GM18498 (cell line): ENCODE measurements around the gene NPRL2.

Experiments
- ATAC-seq: cut with Tn5 transposase; IDR thresholded peaks from one replicate; pipeline ENCODE4 v1.9.1; 2021; ENCODE audit warnings: mild to moderate bottlenecking, moderate library complexity; ENCODE audit not compliant: unreplicated experiment

The NPRL2 gene

GRCh38 chr3:50351323-50351697 lies 735 bp upstream of the NPRL2 start:
- no peak for ATAC-seq

DNA sequence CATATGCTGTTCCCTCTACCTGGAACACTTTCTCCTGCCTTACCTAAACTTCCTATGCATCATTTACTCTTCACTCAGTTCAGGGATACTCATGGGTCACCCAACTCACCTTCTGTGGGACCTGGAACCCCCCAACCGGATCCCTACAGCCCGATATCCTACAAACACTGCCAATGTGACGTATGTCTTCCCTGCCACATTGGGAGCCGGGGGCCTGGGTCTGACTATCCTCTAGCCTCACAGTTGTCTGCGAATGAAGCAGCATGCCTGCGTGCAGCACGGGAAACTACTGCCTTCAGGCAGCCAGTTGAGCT lies 405 bp downstream of the NPRL2 start:
- ATAC-seq = no peak

DNA sequence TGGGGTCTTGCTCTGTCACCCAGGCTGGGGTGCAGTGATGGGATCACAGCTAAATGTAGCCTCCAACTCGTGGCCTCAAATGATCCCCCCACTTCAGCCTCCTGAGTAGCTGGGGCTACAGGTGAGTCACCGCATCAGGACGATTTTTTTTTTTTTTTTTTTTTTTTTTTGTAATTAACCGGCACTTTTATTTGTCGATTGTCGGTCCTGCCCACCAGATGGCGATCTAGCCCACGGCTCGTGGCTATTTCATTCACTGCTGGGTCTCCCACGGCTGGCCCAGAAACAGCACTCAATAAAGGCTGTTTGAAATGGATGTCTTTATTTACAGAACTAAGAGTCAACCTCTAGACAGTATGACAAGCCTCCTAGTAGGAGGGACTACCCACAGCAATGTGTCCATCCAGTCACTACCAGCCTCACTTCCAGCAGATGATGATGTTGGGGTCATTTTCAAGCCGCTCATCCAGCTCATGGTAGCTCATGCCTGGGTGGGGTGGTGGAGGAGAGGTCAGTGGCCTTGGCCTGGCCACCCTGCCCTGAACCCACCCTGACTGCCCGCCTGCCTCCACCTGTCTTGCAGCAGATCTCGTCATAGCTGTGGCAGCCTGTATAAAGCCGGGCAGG lies 3.3 kb downstream of the NPRL2 start:
- no peak for ATAC-seq

DNA sequence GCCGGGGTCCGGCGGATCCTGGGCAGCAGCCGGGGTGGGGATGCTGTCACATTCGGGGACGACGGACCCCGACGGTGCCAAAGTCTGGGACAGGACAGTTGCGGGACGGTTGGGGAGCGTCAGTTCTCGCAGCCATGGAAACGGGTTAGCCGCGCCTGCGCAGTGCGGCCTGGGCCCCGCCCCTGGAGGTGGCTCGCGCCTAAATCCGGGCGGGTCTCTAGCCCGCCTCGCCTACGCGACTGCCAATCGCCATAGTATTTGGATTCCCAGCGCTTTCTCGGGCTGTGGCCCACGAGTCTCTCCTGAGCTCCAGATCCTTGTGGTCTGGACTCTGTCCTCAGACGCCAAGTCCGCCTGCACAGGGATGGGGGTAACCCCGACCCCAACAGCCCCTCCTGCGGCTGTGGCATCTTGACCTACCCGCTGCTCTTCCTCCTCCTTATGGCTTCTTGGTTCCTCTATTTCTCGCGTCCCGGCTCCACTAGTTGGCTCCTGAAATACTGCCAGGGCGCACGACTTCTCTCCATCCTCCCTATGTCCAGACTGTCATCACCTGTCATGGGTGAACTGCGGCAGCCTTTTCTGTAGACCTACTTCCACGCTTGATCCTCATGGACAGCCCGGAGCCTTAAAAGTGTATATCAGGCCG lies 4.9 kb downstream of the NPRL2 start, which contains the start of gene ZMYND10:
Gene ZMYND10 (minus strand): TSS at position 147 of the 649 bp plus-strand sequence. CDS start 153 bp downstream, outside the sequence.
- no peak for ATAC-seq

GRCh38 chr3:50345008-50345407 lies 5.6 kb downstream of the NPRL2 start:
- no peak for ATAC-seq

- ATAC-seq = no peak
Observed at GRCh38 chr3:50342813-50343633, 7.6 kb downstream of the NPRL2 start.

GRCh38 chr3:50341996-50342650 lies 8.5 kb downstream of the NPRL2 start:
- ATAC-seq = no peak

- no peak for ATAC-seq
Observed at GRCh38 chr3:50341537-50341936, 9.0 kb downstream of the NPRL2 start.

GRCh38 chr3:50340448-50341329 lies 9.9 kb downstream of the NPRL2 start, which contains the start of gene RASSF1:
RASSF1 (minus strand) TSS chr3:50340836; CDS start chr3:50340805, 31 bp downstream.
- peak; percentile 13 for ATAC-seq

- no peak for ATAC-seq
Observed at GRCh38 chr3:50340147-50340447, 10.5 kb downstream of the NPRL2 start.

- ATAC-seq = no peak
Observed at GRCh38 chr3:50339485-50340146, 11.0 kb downstream of the NPRL2 start.

DNA sequence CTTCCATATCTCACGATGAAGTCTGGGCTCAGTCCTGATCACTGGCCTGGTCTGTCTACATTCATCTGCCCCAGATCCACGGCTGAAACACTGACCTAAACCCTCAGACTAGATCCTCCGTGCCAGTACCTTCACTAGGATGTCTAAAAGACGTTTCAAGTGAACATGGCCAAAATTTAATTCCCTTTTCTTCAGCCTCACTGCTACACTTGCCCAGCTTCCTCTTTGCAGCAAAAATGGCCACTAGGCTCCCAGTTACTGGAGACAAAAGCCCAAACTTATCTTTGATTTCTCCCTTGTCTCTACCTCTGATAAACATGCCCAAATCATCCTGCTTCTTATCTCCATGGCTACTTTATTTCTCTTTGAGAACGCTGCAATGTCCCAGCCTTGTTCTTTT lies 11.6 kb downstream of the NPRL2 start:
- ATAC-seq = no peak

DNA sequence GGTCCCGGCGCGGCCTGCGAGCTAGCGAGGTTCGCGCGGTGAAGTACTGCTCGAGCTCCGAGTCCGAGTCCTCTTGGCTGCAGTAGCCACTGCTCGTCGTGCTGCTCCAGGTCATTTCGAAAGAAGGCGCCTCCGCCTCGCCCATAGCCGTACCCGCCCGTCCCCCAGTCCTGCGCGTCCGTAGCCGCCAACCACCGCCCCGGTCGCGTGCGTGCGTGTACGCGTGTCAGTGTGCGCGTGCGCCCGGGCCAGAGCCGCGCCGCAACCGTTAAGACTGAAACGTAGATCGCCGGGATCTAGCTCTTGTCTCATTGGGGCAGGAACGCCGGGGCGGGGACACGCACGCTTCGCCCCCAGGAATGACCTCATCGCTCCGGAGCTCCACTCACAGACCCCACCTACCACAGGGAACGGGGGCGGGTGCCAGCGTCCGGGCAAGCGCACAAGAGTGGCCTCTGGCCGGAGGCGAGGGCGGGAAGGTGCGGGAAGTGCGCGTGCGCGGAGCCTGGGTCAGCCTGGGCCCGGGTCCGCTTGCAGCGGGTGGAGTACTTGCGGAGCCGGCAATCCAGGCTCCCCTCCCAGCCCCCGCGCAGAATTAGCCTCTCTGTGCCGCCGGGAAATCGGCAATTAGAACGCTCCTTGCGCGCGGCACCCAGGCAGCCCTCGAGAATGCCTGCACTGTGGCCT lies 13.3 kb downstream of the NPRL2 start:
- ATAC-seq = peak; percentile 77

- peak; percentile 40 for ATAC-seq
Observed at GRCh38 chr3:50336452-50337174, 14.0 kb downstream of the NPRL2 start.

DNA sequence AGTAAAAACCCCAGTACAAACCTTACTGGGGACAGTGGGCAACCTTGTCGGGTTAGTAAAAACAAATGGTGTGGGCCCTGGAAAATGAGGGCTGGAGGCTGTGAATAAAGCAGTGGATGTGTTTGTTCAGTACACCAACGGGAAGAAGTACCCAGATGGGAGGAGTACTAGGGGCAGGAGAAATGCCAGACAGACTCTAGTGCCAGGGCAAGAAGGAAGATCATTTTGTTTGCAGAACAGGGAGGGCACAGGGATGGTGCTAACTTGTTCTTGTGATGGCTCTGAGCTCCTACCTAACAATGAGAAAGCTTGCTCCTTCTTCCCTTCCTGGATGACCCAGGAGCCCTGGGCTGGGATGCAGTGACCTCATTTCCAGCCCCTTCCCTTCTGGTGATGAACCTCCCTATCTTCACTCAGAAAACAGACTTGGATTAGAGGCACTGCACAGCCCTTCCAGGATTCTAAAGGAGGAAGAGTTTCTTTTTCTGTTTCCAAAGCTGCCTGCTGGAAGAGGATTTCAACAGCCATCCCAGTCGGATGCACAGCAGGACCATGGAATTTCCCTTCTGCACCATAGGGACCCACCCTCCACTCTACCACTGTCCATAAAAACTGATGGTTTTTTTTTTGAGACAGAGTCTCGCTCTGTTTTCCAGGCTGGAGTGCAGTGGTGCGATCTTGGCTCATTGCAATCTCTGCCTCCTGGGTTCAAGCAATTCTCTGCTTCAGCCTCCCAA lies 16.1 kb downstream of the NPRL2 start:
- ATAC-seq = no peak

GRCh38 chr3:50333744-50334328 lies 16.7 kb downstream of the NPRL2 start:
- ATAC-seq = no peak

DNA sequence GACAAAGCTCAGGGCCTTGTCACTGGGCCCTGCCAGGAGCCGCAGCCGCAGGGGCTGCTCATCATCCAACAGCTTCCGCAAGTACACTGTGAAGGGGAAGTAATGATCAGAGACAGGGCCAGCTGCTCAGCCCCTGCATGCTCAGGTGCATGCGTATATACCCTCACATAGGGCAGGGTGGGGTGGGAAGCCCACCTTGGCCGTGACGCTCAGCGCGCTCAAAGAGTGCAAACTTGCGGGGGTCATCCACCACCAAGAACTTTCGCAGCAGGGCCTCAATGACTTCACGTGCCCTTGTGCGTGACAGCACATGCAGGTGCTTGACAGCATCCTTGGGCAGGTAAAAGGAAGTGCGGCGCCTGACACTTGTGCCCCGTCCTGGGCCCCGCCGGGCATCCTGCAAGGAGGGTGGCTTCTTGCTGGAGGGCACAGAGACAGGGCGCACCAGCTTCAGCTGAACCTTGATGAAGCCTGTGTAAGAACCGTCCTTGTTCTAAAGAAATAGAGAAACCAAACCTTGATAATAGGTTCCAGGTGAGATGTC lies 19.1 kb downstream of the NPRL2 start:
- no peak for ATAC-seq

DNA sequence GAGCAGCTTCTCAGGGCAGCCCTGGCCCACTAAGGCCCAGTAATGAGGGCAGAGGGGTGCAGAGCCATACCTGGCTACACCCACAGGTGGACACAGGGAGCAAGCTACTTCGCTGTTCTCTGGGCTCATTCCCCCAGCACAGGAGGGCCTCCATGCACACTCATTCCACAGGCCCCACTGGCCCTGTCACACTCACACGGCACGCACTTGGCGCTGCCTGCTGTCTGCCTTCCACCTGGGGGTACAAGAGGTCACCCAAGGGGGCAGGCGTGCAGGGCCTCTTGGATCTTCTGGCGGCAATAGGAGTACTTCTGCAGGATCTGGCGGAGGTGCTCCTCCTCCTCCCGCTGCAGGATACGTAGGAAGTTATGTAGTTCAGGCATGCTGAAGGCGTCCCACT lies 20.2 kb downstream of the NPRL2 start:
- ATAC-seq = no peak
